SK-N-SH treated with all-trans-retinoic acid at 6 μM for 48 hours (cell line): Measurements from ENCODE around the gene TFPI2.

Experiments
- ATAC-seq: fragments of 200-7000 bp; cut with Tn5 transposase; 3 replicates; pipeline ENCODE4 v1.9.1; 2020; ENCODE audit warnings: mild to moderate bottlenecking, moderate library complexity
- ARNTL ChIP-seq: fragments of 450-650 bp; formaldehyde crosslinking; IDR thresholded peaks from 2 replicates; pipeline ENCODE4 v1.5.0; 2020; ENCODE audit warnings: low read depth, mild to moderate bottlenecking, moderate library complexity, borderline replicate concordance
- CSDC2 ChIP-seq: fragments of 250-450 bp; sonication (Bioruptor Pico); IDR thresholded peaks from 2 replicates; pipeline ENCODE4 v1.5.0; 2020; ENCODE audit warnings: mild to moderate bottlenecking, moderate library complexity
- ESRRG ChIP-seq: fragments of 250-450 bp; sonication (Bioruptor Pico); IDR thresholded peaks from 2 replicates; pipeline ENCODE4 v1.6.1; 2021; ENCODE audit warnings: mild to moderate bottlenecking
- GLIS3 ChIP-seq: fragments of 250-450 bp; sonication (Bioruptor Pico); IDR thresholded peaks from 2 replicates; pipeline ENCODE4 v1.5.0; 2020; ENCODE audit warnings: mild to moderate bottlenecking, moderate library complexity
- ISL1 ChIP-seq: fragments of 250-450 bp; sonication (Bioruptor Pico); IDR thresholded peaks from 2 replicates; pipeline ENCODE4 v2.1.2; 2022; ENCODE audit warnings: mild to moderate bottlenecking, moderate library complexity
- OSR1 ChIP-seq: fragments of 250-450 bp; sonication (Bioruptor Pico); IDR thresholded peaks from 2 replicates; pipeline ENCODE4 v1.8.0; 2022; ENCODE audit warnings: moderate library complexity, mild to moderate bottlenecking, inconsistent platforms
- PPARA ChIP-seq: fragments of 250-450 bp; sonication (Bioruptor Pico); IDR thresholded peaks from 2 replicates; pipeline ENCODE4 v1.5.0; 2020; ENCODE audit warnings: mild to moderate bottlenecking, borderline replicate concordance
- SNAI2 ChIP-seq: fragments of 250-450 bp; sonication (Bioruptor Pico); IDR thresholded peaks from 2 replicates; pipeline ENCODE4 v1.5.0; 2020; ENCODE audit warnings: mild to moderate bottlenecking, moderate library complexity
- TCF4 ChIP-seq: fragments of 250-450 bp; sonication (Bioruptor Pico); IDR thresholded peaks from 2 replicates; pipeline ENCODE4 v1.8.0; 2021; ENCODE audit warnings: mild to moderate bottlenecking, moderate library complexity, borderline replicate concordance
- TOX ChIP-seq: fragments of 250-450 bp; sonication (Bioruptor Pico); IDR thresholded peaks from 2 replicates; pipeline ENCODE4 v1.8.0; 2021; ENCODE audit warnings: mild to moderate bottlenecking, moderate library complexity, borderline replicate concordance
- ZC3H10 ChIP-seq: fragments of 250-450 bp; sonication (Bioruptor Pico); IDR thresholded peaks from 2 replicates; pipeline ENCODE4 v1.5.1; 2021; ENCODE audit warnings: mild to moderate bottlenecking, moderate library complexity
- ZFP30 ChIP-seq: fragments of 450-650 bp; formaldehyde crosslinking; IDR thresholded peaks from 2 replicates; pipeline ENCODE4 v1.5.0; 2022; ENCODE audit warnings: mild to moderate bottlenecking, moderate library complexity
- ZNF565 ChIP-seq: fragments of 450-650 bp; formaldehyde crosslinking; conservative IDR thresholded peaks from 2 replicates; pipeline ENCODE4 v1.5.0; 2020; ENCODE audit warnings: low read depth, mild to moderate bottlenecking, moderate library complexity
- ZNF70 ChIP-seq: fragments of 450-650 bp; formaldehyde crosslinking; IDR thresholded peaks from 2 replicates; pipeline ENCODE4 v1.5.0; 2020; ENCODE audit warnings: mild to moderate bottlenecking, moderate library complexity
- ZNF8 ChIP-seq: fragments of 450-650 bp; formaldehyde crosslinking; IDR thresholded peaks from 2 replicates; pipeline ENCODE4 v1.5.0; 2020; ENCODE audit warnings: mild to moderate bottlenecking, moderate library complexity
- TF ChIP-seq, protein P1 (sequence below): fragments of 250-450 bp; sonication (Bioruptor Pico); IDR thresholded peaks from 2 replicates; pipeline ENCODE4 v1.5.1; 2021; ENCODE audit warnings: mild to moderate bottlenecking, moderate library complexity
- TF ChIP-seq, protein P2 (sequence below): fragments of 250-450 bp; sonication (Bioruptor Pico); IDR thresholded peaks from 2 replicates; pipeline ENCODE4 v1.8.0; 2020; ENCODE audit warnings: mild to moderate bottlenecking, moderate library complexity, borderline replicate concordance
- TF ChIP-seq, protein P3 (sequence below): fragments of 250-450 bp; sonication (Bioruptor Pico); IDR thresholded peaks from 2 replicates; pipeline ENCODE4 v1.5.0; 2020; ENCODE audit warnings: mild to moderate bottlenecking, moderate library complexity
- TF ChIP-seq, protein P4 (sequence below): fragments of 250-450 bp; sonication (Bioruptor Pico); IDR thresholded peaks from 2 replicates; pipeline ENCODE4 v1.5.1; 2020; ENCODE audit warnings: low read depth, mild to moderate bottlenecking, moderate library complexity
- TF ChIP-seq, protein P5 (sequence below): fragments of 250-450 bp; sonication (Bioruptor Pico); IDR thresholded peaks from 2 replicates; pipeline ENCODE4 v1.8.0; 2021; ENCODE audit warnings: low read depth, mild to moderate bottlenecking, moderate library complexity, borderline replicate concordance

Gene TFPI2, protein sequence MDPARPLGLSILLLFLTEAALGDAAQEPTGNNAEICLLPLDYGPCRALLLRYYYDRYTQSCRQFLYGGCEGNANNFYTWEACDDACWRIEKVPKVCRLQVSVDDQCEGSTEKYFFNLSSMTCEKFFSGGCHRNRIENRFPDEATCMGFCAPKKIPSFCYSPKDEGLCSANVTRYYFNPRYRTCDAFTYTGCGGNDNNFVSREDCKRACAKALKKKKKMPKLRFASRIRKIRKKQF

DNA sequence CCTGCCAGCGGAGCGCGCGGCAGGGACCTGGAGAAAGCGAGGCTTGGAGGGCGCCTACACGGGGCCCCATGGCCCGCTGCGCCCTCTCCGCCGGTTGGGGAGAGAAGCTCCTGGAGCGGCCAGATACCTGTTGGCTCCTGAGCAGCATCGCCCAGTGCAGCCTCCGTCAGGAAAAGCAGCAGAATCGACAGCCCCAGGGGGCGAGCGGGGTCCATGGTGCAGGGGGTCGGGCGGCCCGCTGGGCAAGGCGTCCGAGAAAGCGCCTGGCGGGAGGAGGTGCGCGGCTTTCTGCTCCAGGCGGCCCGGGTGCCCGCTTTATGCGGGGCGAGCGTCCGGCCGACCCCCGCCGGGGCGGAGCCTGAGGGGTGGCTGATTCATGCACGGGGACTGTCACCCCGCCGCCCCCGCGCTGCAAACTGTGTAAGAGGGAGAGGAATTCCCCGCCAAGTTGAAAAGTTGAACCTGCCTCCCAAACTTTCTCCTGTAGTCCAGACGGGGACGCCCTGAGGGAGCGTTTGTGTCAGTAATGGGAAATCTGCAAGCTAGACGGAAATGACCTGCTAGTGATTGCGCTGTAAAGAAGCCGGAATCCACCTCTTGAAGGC is at the start of gene TFPI2:
TSS of gene TFPI2 (minus strand) at position 290 of the 605 bp plus-strand sequence. CDS start at position 215, 75 bp downstream.
- TF ChIP-seq, protein P1, sequence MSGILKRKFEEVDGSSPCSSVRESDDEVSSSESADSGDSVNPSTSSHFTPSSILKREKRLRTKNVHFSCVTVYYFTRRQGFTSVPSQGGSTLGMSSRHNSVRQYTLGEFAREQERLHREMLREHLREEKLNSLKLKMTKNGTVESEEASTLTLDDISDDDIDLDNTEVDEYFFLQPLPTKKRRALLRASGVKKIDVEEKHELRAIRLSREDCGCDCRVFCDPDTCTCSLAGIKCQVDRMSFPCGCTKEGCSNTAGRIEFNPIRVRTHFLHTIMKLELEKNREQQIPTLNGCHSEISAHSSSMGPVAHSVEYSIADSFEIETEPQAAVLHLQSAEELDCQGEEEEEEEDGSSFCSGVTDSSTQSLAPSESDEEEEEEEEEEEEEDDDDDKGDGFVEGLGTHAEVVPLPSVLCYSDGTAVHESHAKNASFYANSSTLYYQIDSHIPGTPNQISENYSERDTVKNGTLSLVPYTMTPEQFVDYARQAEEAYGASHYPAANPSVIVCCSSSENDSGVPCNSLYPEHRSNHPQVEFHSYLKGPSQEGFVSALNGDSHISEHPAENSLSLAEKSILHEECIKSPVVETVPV (CRISPR knock-in tag): no peak
- TF ChIP-seq, protein P2, sequence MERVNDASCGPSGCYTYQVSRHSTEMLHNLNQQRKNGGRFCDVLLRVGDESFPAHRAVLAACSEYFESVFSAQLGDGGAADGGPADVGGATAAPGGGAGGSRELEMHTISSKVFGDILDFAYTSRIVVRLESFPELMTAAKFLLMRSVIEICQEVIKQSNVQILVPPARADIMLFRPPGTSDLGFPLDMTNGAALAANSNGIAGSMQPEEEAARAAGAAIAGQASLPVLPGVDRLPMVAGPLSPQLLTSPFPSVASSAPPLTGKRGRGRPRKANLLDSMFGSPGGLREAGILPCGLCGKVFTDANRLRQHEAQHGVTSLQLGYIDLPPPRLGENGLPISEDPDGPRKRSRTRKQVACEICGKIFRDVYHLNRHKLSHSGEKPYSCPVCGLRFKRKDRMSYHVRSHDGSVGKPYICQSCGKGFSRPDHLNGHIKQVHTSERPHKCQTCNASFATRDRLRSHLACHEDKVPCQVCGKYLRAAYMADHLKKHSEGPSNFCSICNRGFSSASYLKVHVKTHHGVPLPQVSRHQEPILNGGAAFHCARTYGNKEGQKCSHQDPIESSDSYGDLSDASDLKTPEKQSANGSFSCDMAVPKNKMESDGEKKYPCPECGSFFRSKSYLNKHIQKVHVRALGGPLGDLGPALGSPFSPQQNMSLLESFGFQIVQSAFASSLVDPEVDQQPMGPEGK: no peak
- no peak for TF ChIP-seq TCF4 (CRISPR knock-in tag)
- no peak for TF ChIP-seq ARNTL (CRISPR knock-in tag)
- TF ChIP-seq ZNF565 (CRISPR knock-in tag): no peak
- TF ChIP-seq CSDC2 (CRISPR knock-in tag): no peak
- TF ChIP-seq ZC3H10: no peak
- TF ChIP-seq OSR1: no peak
- no peak for TF ChIP-seq GLIS3 (CRISPR knock-in tag)
- TF ChIP-seq, protein P3, sequence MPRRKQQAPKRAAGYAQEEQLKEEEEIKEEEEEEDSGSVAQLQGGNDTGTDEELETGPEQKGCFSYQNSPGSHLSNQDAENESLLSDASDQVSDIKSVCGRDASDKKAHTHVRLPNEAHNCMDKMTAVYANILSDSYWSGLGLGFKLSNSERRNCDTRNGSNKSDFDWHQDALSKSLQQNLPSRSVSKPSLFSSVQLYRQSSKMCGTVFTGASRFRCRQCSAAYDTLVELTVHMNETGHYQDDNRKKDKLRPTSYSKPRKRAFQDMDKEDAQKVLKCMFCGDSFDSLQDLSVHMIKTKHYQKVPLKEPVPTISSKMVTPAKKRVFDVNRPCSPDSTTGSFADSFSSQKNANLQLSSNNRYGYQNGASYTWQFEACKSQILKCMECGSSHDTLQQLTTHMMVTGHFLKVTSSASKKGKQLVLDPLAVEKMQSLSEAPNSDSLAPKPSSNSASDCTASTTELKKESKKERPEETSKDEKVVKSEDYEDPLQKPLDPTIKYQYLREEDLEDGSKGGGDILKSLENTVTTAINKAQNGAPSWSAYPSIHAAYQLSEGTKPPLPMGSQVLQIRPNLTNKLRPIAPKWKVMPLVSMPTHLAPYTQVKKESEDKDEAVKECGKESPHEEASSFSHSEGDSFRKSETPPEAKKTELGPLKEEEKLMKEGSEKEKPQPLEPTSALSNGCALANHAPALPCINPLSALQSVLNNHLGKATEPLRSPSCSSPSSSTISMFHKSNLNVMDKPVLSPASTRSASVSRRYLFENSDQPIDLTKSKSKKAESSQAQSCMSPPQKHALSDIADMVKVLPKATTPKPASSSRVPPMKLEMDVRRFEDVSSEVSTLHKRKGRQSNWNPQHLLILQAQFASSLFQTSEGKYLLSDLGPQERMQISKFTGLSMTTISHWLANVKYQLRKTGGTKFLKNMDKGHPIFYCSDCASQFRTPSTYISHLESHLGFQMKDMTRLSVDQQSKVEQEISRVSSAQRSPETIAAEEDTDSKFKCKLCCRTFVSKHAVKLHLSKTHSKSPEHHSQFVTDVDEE (CRISPR knock-in tag): no peak
- no peak for TF ChIP-seq SNAI2 (CRISPR knock-in tag)
- TF ChIP-seq TOX (CRISPR knock-in tag): no peak
- no peak for TF ChIP-seq ZFP30 (CRISPR knock-in tag)
- TF ChIP-seq, protein P4, sequence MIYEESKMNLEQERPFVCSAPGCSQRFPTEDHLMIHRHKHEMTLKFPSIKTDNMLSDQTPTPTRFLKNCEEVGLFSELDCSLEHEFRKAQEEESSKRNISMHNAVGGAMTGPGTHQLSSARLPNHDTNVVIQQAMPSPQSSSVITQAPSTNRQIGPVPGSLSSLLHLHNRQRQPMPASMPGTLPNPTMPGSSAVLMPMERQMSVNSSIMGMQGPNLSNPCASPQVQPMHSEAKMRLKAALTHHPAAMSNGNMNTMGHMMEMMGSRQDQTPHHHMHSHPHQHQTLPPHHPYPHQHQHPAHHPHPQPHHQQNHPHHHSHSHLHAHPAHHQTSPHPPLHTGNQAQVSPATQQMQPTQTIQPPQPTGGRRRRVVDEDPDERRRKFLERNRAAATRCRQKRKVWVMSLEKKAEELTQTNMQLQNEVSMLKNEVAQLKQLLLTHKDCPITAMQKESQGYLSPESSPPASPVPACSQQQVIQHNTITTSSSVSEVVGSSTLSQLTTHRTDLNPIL (CRISPR knock-in tag): no peak
- no peak for TF ChIP-seq ESRRG (CRISPR knock-in tag)
- ATAC-seq: peak; percentile 87

DNA sequence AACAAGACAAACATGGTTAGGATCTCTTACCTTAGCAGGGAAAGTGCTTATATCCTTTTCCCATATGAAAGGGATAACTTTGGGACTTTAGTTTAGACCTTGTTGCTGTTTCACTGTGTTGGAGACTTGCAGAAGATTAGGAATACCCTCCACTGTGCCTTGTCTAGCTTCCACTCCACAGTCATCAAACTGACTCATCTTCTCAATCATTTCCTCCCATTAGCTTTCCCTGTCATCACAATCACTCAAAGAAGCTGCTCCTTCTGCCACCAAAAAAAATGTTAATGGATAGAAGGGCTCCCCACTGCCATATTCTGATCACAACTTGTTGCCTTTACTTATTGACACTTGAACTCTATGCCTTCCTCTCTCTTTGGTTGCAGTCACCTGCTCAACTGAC is 47.7 kb upstream of the TFPI2 start:
- ATAC-seq: no peak

More for the DNA sequence above, 47.7 kb upstream of the TFPI2 start:
- no peak for TF ChIP-seq ZNF70
- no peak for TF ChIP-seq ISL1
- no peak for TF ChIP-seq ZNF565 (CRISPR knock-in tag)
- TF ChIP-seq ESRRG (CRISPR knock-in tag): no peak
- TF ChIP-seq, protein P3 (CRISPR knock-in tag): no peak
- no peak for TF ChIP-seq ZFP30 (CRISPR knock-in tag)
- no peak for TF ChIP-seq ARNTL (CRISPR knock-in tag)
- TF ChIP-seq, protein P2: no peak
- no peak for TF ChIP-seq ZNF8 (CRISPR knock-in tag)
- no peak for TF ChIP-seq PPARA (CRISPR knock-in tag)
- TF ChIP-seq, protein P5, sequence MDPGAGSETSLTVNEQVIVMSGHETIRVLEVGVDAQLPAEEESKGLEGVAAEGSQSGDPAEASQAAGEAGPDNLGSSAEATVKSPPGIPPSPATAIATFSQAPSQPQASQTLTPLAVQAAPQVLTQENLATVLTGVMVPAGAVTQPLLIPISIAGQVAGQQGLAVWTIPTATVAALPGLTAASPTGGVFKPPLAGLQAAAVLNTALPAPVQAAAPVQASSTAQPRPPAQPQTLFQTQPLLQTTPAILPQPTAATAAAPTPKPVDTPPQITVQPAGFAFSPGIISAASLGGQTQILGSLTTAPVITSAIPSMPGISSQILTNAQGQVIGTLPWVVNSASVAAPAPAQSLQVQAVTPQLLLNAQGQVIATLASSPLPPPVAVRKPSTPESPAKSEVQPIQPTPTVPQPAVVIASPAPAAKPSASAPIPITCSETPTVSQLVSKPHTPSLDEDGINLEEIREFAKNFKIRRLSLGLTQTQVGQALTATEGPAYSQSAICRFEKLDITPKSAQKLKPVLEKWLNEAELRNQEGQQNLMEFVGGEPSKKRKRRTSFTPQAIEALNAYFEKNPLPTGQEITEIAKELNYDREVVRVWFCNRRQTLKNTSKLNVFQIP (CRISPR knock-in tag): no peak
- TF ChIP-seq CSDC2 (CRISPR knock-in tag): no peak
